Endothelial cell of umbilical vein (primary cell): Measurements from ENCODE around the gene JCAD. TPM values are rescaled to one million over a fixed set of nuclear protein-coding genes. Genes with fewer than 3 reads are reported as not detected.

Experiments used
- BruUV-seq: library from RNA; stranded (reverse); fragments of 400-500 nt; replicated peaks from 2 replicates; lab custom pipeline; 2021; lab: Mats Ljungman, UMichigan
- CTCF ChIA-PET: fragments of 300-600, 350-600 bp; sonication (Branson Sonifier 250); formaldehyde crosslinking; loops from one replicate; lab custom pipeline; 2021; ENCODE audit warnings: antibody characterized with exemption, inconsistent platforms; lab: Charles Lee
- POLR2A ChIA-PET: fragments of 300-600, 350-600 bp; sonication (Branson Sonifier 250); formaldehyde crosslinking; loops from one replicate; lab custom pipeline; 2021; ENCODE audit warnings: antibody characterized with exemption, inconsistent platforms; lab: Charles Lee
- DNase-seq: peaks from one replicate; pipeline ENCODE4 v3.0.0-alpha.2; 2011; ENCODE audit warnings: low read depth, low spot score
- FAIRE-seq: peaks from 2 replicates; lab custom pipeline; 2011; peaks lifted over from hg19 to GRCh38; lab: Jason Lieb, UNC
- H2AFZ ChIP-seq: 2 replicates; pipeline ENCODE4 v1.6.0; 2012; ENCODE audit warnings: low read depth, low read length, control low read depth, inconsistent platforms
- H3K27ac ChIP-seq: 2 replicates; pipeline ENCODE4 v1.5.1; 2011; ENCODE audit warnings: low read depth, mild to moderate bottlenecking, control low read depth, low read length, moderate library complexity; ENCODE audit not compliant: insufficient read depth
- H3K27me3 ChIP-seq, 2 experiments: 2 replicates each; pipeline versions ENCODE4 v1.6.0 to v1.6.1; 2011; ENCODE audit warnings: low read length in 2 of 2, mixed read lengths in 1 of 2; ENCODE audit not compliant: control insufficient read depth in 2 of 2, insufficient read depth in 2 of 2
- H3K36me3 ChIP-seq, 2 experiments: 2 replicates in 1 of 2; 3 replicates in 1 of 2; pipeline ENCODE4 v1.5.1; 2011; ENCODE audit warnings: low read length in 2 of 2, mild to moderate bottlenecking in 1 of 2, moderate library complexity in 1 of 2; ENCODE audit not compliant: control insufficient read depth in 2 of 2, insufficient read depth in 2 of 2; ENCODE audit errors: extremely low read depth in 1 of 2
- H3K4me1 ChIP-seq: 3 replicates; pipeline ENCODE4 v1.5.1; 2011; ENCODE audit warnings: mild to moderate bottlenecking, low read length; ENCODE audit not compliant: control insufficient read depth, insufficient read depth; ENCODE audit errors: extremely low read depth
- H3K4me2 ChIP-seq: 2 replicates; pipeline ENCODE4 v1.6.1; 2011; ENCODE audit warnings: low read length, control low read depth, mixed read lengths; ENCODE audit not compliant: insufficient read depth
- H3K4me3 ChIP-seq, 3 experiments: fragments of 200-600 bp in 1 of 3; sonication (generic), shearing (Covaris generic) in 1 of 3; replicated peaks in 1 of 3; 2 replicates each; pipeline ENCODE4 v1.5.1; 2011 to 2016; ENCODE audit warnings: control low read depth in 3 of 3, low read length in 3 of 3, mild to moderate bottlenecking in 2 of 3, inconsistent platforms in 1 of 3, low read depth in 1 of 3, moderate library complexity in 1 of 3; ENCODE audit not compliant: insufficient read depth in 1 of 3
- H3K79me2 ChIP-seq: 2 replicates; pipeline ENCODE4 v1.6.0; 2012; ENCODE audit warnings: low read length, inconsistent platforms; ENCODE audit not compliant: control insufficient read depth, insufficient read depth
- H3K9ac ChIP-seq: replicated peaks from 2 replicates; pipeline ENCODE3; 2011; ENCODE audit warnings: low read length, control low read depth; ENCODE audit not compliant: insufficient read depth; ENCODE audit errors: extremely low read depth
- H3K9me1 ChIP-seq: replicated peaks from 3 replicates; pipeline ENCODE4 v1.6.0; 2011; ENCODE audit warnings: mild to moderate bottlenecking, low read length; ENCODE audit not compliant: control insufficient read depth, insufficient read depth; ENCODE audit errors: extremely low read depth
- H3K9me3 ChIP-seq: replicated peaks from 2 replicates; pipeline ENCODE4 v1.5.1; 2012; ENCODE audit warnings: low read length, inconsistent platforms; ENCODE audit not compliant: control insufficient read depth, insufficient read depth
- H4K20me1 ChIP-seq: replicated peaks from 2 replicates; pipeline ENCODE3; 2011; ENCODE audit warnings: mild to moderate bottlenecking, low read length; ENCODE audit not compliant: control insufficient read depth, insufficient read depth; ENCODE audit errors: extremely low read depth
- EZH2 ChIP-seq: IDR thresholded peaks from 2 replicates; pipeline ENCODE4 v1.6.1; 2012; ENCODE audit warnings: borderline replicate concordance, low read depth, mild to moderate bottlenecking, moderate library complexity, low read length, inconsistent platforms; ENCODE audit not compliant: severe bottlenecking
- FOS ChIP-seq: IDR thresholded peaks from 2 replicates; pipeline ENCODE4 v1.6.1; 2011; ENCODE audit warnings: mild to moderate bottlenecking, low read length, moderate library complexity, borderline replicate concordance; ENCODE audit not compliant: insufficient read depth
- GATA2 ChIP-seq: IDR thresholded peaks from 2 replicates; pipeline ENCODE4 v1.7.0; 2011; ENCODE audit warnings: low read depth, mild to moderate bottlenecking, moderate library complexity, mixed read lengths, low read length; ENCODE audit not compliant: insufficient read length, insufficient read depth
- JUN ChIP-seq: IDR thresholded peaks from 2 replicates; pipeline ENCODE4 v1.6.1; 2011; ENCODE audit warnings: borderline replicate concordance, low read depth; ENCODE audit not compliant: insufficient read length, insufficient read depth
- MAX ChIP-seq: IDR thresholded peaks from 2 replicates; pipeline ENCODE4 v1.6.1; 2011; ENCODE audit not compliant: insufficient read depth, insufficient read length
- MYC ChIP-seq: IDR thresholded peaks from one replicate; pipeline ENCODE4 v1.6.1; 2011; ENCODE audit warnings: mild to moderate bottlenecking, low read depth, low read length
- POLR2A ChIP-seq: IDR thresholded peaks from 2 replicates; pipeline ENCODE4 v1.6.1; 2012; ENCODE audit warnings: low read depth, mild to moderate bottlenecking, control low read depth, low read length
- POLR2AphosphoS5 ChIP-seq: IDR thresholded peaks from 2 replicates; pipeline ENCODE4 v1.6.1; 2012; ENCODE audit warnings: low read depth, mild to moderate bottlenecking, control low read depth, low read length, moderate library complexity; ENCODE audit not compliant: insufficient read depth
- dilution Hi-C: fragments of 300-500 bp; cut with MboI; formaldehyde crosslinking; loops from one replicate; pipeline ENCODE4 v1.15.0; 2019; ENCODE audit warnings: low sequenced_read_pairs; ENCODE audit not compliant: extremely low pct_ligation_motif_present
- intact Hi-C: fragments of 100-400 bp; cut with micrococcal nuclease; formaldehyde crosslinking; loops from one replicate; pipeline ENCODE4 v1.10.0; 2022
- polyA plus RNA-seq, 4 experiments: library from polyadenylated mRNA; depleted of rRNA in 3 of 4; stranded (reverse) in 3 of 4; unstranded in 1 of 4; fragments of >200 nt; gene quantifications; 2 replicates each; pipeline versions ENCODE4 v1.2.1 to v1.2.3, GENCODE V29; 2011 to 2012; ENCODE audit warnings: missing spikeins in 1 of 4
- total RNA-seq: library from RNA; stranded (reverse); gene quantifications from 2 replicates; pipeline ENCODE4 v1.2.3, GENCODE V29; 2021
- TF ChIP-seq, protein P1 (sequence below), 2 donors: IDR thresholded peaks; 1 replicate in 1 of 2; 2 replicates in 1 of 2; pipeline ENCODE4 v1.5.1; 2011; ENCODE audit warnings: low read length in 2 of 2, mild to moderate bottlenecking in 2 of 2, moderate library complexity in 2 of 2, control low read depth in 1 of 2, inconsistent platforms in 1 of 2, low read depth in 1 of 2; ENCODE audit not compliant: insufficient read depth in 1 of 2; ENCODE audit errors: extremely low read depth in 1 of 2

The JCAD gene
- total and polyA plus RNA-seq, 2 donors (not counting 3 experiments of a cell fraction or from before 2014, with no cell fraction given): 17.5 to 76.3 TPM

DNA sequence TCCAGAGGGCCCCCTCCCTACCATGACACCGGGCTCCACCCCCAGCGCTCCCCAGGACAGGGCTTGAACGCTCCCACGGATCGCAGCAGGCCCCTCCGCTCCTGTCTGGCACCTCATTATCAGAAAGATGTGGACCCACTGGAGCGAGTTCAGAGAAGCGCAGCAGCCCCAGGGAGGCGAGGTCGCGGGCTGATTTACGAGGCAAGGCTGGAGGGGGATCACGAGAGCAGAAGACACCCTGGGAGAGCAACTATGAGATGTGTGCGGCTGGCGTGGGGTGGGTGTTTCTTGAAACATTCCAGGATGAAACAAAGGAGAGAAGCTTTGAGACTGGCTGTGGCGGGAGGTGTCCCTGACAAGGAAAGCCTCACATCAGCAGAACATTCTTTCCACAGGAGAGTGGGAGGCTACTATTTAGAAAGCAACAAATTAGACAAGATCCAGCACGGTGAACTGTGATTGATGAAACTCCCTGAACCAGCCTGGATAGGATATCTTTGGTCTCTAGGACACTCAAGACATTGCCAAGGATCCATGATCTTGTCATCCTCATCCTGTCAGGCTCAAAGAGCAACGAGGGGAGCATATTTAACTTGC lies 66.0 kb downstream of the JCAD start:
- ChIA-PET POLR2A (interaction anchor here (0.7 kb wide), 1 partner anchor 32 kb away, joined by 6 read pairs; no protein-coding TSS in a partner anchor), CTCF (no interaction called here)
- Histone ChIP-seq H3K4me2 (no peak overlapping the region), H3K4me1 (no peaks in the 10 kb centered on the region), H3K27me3 (peaks cover 0 to 8% of the 10 kb centered on the region in 2 experiments), H3K79me2 (no peaks in the 10 kb centered on the region), H3K9me3 (no peaks in the 10 kb centered on the region), H3K9ac (no peak overlapping the region), H3K9me1 (no peaks in the 10 kb centered on the region), H3K27ac (no peak overlapping the region), H2AFZ (no peak overlapping the region), H4K20me1 (no peaks in the 10 kb centered on the region), H3K4me3 (no peak overlapping the region), H3K36me3 (no peaks in the 10 kb centered on the region)
- FAIRE-seq (no peak), DNase-seq (no peak)
- intact Hi-C loops (loop anchor here (10.0 kb wide), 1 partner anchor 541 kb away; no protein-coding TSS in a partner anchor), dilution Hi-C loops (no loop called here)
- no TSS peak for BruUV-seq
- TF ChIP-seq MAX (no peak), POLR2A (no peak), FOS (no peak), EZH2 (no peak), MYC (no peak), GATA2 (no peak), JUN (no peak), POLR2AphosphoS5 (no peak)
- TF ChIP-seq, protein P1, sequence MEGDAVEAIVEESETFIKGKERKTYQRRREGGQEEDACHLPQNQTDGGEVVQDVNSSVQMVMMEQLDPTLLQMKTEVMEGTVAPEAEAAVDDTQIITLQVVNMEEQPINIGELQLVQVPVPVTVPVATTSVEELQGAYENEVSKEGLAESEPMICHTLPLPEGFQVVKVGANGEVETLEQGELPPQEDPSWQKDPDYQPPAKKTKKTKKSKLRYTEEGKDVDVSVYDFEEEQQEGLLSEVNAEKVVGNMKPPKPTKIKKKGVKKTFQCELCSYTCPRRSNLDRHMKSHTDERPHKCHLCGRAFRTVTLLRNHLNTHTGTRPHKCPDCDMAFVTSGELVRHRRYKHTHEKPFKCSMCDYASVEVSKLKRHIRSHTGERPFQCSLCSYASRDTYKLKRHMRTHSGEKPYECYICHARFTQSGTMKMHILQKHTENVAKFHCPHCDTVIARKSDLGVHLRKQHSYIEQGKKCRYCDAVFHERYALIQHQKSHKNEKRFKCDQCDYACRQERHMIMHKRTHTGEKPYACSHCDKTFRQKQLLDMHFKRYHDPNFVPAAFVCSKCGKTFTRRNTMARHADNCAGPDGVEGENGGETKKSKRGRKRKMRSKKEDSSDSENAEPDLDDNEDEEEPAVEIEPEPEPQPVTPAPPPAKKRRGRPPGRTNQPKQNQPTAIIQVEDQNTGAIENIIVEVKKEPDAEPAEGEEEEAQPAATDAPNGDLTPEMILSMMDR (IDR thresholded peaks at IDR 0.05; ENCODE audit: extremely low read depth in 1 of 2, insufficient read depth in 1 of 2, low read depth in 1 of 2, low read length in 2 of 2): no peak
